ENCODE data around the gene MYO1A. TPM values are rescaled to one million over a fixed set of nuclear protein-coding genes. Genes with fewer than 3 reads are reported as not detected.
A peak's percentile ranks its signal among the peaks of the same experiment; 100 is the strongest.

The MYO1A gene
- total RNA-seq, 1 experiment from 2014 or later: 9.3 TPM

- no peak overlapping the region for H3K4me3 Mint-ChIP-seq (ENCODE audit: unreplicated experiment)
- intact Hi-C loops (cut with micrococcal nuclease; ENCODE audit: unreplicated experiment): no loop called here
- peaks cover 34% of the 10 kb centered on the region for H3K36me3 Mint-ChIP-seq (ENCODE audit: insufficient read depth, unreplicated experiment)
- H3K9me3 Mint-ChIP-seq (ENCODE audit: unreplicated experiment): no peaks in the 10 kb centered on the region
- H3K36me3 ChIP-seq (ENCODE audit: control insufficient read depth, insufficient read depth, low read length): peaks cover 6% of the 10 kb centered on the region
- CTCF ChIA-PET: interaction anchor here (1.6 kb wide), 1 partner anchor 107 kb away, joined by 5 read pairs; no protein-coding TSS in a partner anchor
- peaks cover 41% of the 10 kb centered on the region for H3K4me1 Mint-ChIP-seq (ENCODE audit: low read depth, unreplicated experiment)
- H3K9me3 ChIP-seq: no peaks in the 10 kb centered on the region
- no peaks in the 10 kb centered on the region for H3K27me3 Mint-ChIP-seq (ENCODE audit: insufficient read depth, unreplicated experiment)
- no peaks in the 10 kb centered on the region for H3K27me3 ChIP-seq (replicated peaks; ENCODE audit: control insufficient read depth, insufficient read depth, low read length)
- no peak for TF ChIP-seq CTCF (IDR thresholded peaks at IDR 0.05; ENCODE audit: insufficient read depth in 1 of 2, low read depth in 1 of 2, low read length in 1 of 2, severe bottlenecking in 1 of 2, unreplicated experiment in 1 of 2)
- no peak for DNase-seq
- H3K4me1 ChIP-seq: peaks cover 28% of the 10 kb centered on the region
- H3K27ac Mint-ChIP-seq (ENCODE audit: unreplicated experiment): no peak overlapping the region
- BruUV-seq (replicated peaks): no TSS peak
- H3K4me3 ChIP-seq (ENCODE audit: low read depth, low read length): no peak overlapping the region
- POLR2A ChIA-PET: no interaction called here
Measured at GRCh38 chr12:57004651-57005050, 45.3 kb downstream of the MYO1A start.

DNA sequence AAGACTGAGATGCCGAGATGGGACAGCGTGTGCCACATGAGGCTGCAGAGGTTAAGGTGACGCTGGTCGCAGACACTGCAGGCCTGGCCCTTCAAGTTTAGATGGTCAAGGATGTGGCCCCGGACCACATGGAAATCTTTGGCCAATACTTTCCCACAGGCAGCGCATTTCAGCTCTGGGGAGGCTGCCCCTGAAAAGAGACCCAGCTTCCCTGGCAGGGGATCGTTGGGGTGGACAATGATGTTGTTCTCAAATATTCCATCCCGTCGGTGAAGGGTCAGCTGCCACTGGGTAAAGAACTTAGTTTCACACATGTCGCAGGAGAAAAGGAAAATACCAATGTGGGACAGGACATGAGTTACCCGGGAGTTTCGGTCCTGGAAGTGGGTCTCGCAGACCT lies 46.5 kb downstream of the MYO1A start:
- H3K9me3 ChIP-seq: no peaks in the 10 kb centered on the region
- Mint-ChIP-seq H3K9me3 (ENCODE audit: unreplicated experiment) (no peaks in the 10 kb centered on the region), H3K27ac (ENCODE audit: unreplicated experiment) (no peak overlapping the region), H3K27me3 (ENCODE audit: insufficient read depth, unreplicated experiment) (no peaks in the 10 kb centered on the region), H3K4me1 (ENCODE audit: low read depth, unreplicated experiment) (peaks cover 33% of the 10 kb centered on the region), H3K4me3 (ENCODE audit: unreplicated experiment) (no peak overlapping the region), H3K36me3 (ENCODE audit: insufficient read depth, unreplicated experiment) (peaks cover 34% of the 10 kb centered on the region)
- POLR2A ChIA-PET: no interaction called here
- intact Hi-C loops (cut with micrococcal nuclease; ENCODE audit: unreplicated experiment): no loop called here
- TF ChIP-seq CTCF (IDR thresholded peaks at IDR 0.05; ENCODE audit: insufficient read depth in 1 of 2, low read depth in 1 of 2, low read length in 1 of 2, severe bottlenecking in 1 of 2, unreplicated experiment in 1 of 2): no peak
- BruUV-seq (replicated peaks): no TSS peak
- no peaks in the 10 kb centered on the region for H3K27me3 ChIP-seq (replicated peaks; ENCODE audit: control insufficient read depth, insufficient read depth, low read length)
- peaks cover 6% of the 10 kb centered on the region for H3K36me3 ChIP-seq (ENCODE audit: control insufficient read depth, insufficient read depth, low read length)
- H3K4me1 ChIP-seq: peaks cover 24% of the 10 kb centered on the region
- DNase-seq: no peak
- CTCF ChIA-PET: interaction anchor here (0.7 kb wide), 1 partner anchor 18 kb away, joined by 3 read pairs; no protein-coding TSS in a partner anchor
- no peak overlapping the region for H3K4me3 ChIP-seq (ENCODE audit: low read depth, low read length)

DNA sequence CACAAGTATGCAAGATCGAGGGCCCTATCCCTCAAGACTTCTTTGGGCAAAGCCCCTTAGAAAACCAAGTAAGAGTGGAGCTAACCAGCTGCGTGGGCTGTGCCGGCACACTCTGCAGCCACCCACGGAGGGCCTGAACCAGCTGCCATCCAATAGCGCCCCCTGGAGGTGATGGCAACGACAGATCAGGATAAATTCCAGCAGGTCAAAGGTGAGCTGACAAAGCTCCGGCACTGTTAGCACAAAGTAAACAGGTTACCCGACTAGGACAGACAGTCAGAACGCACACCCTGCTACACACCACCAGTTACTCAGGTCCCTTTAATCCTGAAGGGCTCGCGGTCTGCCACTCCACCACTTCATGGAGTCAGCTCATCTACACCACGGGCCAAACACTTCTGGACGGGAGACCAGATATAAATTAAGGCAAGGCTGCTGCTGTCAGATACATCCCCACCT lies 48.5 kb downstream of the MYO1A start:
- Mint-ChIP-seq H3K4me1 (ENCODE audit: low read depth, unreplicated experiment) (peaks cover 26% of the 10 kb centered on the region), H3K27me3 (ENCODE audit: insufficient read depth, unreplicated experiment) (no peaks in the 10 kb centered on the region), H3K4me3 (ENCODE audit: unreplicated experiment) (no peak overlapping the region), H3K36me3 (ENCODE audit: insufficient read depth, unreplicated experiment) (peaks cover 34% of the 10 kb centered on the region), H3K27ac (ENCODE audit: unreplicated experiment) (no peak overlapping the region), H3K9me3 (ENCODE audit: unreplicated experiment) (no peaks in the 10 kb centered on the region)
- BruUV-seq (replicated peaks): no TSS peak
- POLR2A ChIA-PET: no interaction called here
- Histone ChIP-seq H3K4me1 (peaks cover 17% of the 10 kb centered on the region), H3K36me3 (ENCODE audit: control insufficient read depth, insufficient read depth, low read length) (peaks cover 6% of the 10 kb centered on the region), H3K4me3 (ENCODE audit: low read depth, low read length) (no peak overlapping the region), H3K9me3 (no peaks in the 10 kb centered on the region), H3K27me3 (replicated peaks; ENCODE audit: control insufficient read depth, insufficient read depth, low read length) (no peaks in the 10 kb centered on the region)
- CTCF ChIA-PET: interaction anchor here (0.5 to 1.8 kb wide), 15 partner anchors 13 to 408 kb away, joined by 3 to 15 read pairs (median 4); partner anchors contain the start of genes LRP1, MYO1A, NACA and NEMP1
- intact Hi-C loops (cut with micrococcal nuclease; ENCODE audit: unreplicated experiment): loop anchor here (1.0 kb wide), 1 partner anchor 161 kb away; no protein-coding TSS in a partner anchor
- DNase-seq: peak; percentile 83 to 88
- peak; percentile 75 to 79 for TF ChIP-seq CTCF (IDR thresholded peaks at IDR 0.05; ENCODE audit: insufficient read depth in 1 of 2, low read depth in 1 of 2, low read length in 1 of 2, severe bottlenecking in 1 of 2, unreplicated experiment in 1 of 2)

Measured in Caco-2 (cell line).